Mesothelial cell of epicardium (in vitro differentiated cells): ENCODE measurements around the gene CDH15. TPM values are rescaled to one million over a fixed set of nuclear protein-coding genes. Genes with fewer than 3 reads are reported as not detected.
A peak's percentile ranks its signal among the peaks of the same experiment; 100 is the strongest.

ENCODE experiments used
- DNase-seq, 2 experiments: peaks; one replicate each; pipeline ENCODE4 v3.0.0; 2021; ENCODE audit warnings: low spot score in 2 of 2; ENCODE audit not compliant: unreplicated experiment in 2 of 2
- H3K27ac Mint-ChIP-seq: 2 replicates; pipeline ENCODE4 v1.8.0; 2021; ENCODE audit warnings: mixed read lengths
- H3K27me3 Mint-ChIP-seq: 2 replicates; pipeline ENCODE4 v1.8.0; 2021; ENCODE audit warnings: low read depth, mixed read lengths
- H3K36me3 Mint-ChIP-seq: 2 replicates; pipeline ENCODE4 v1.8.0; 2021; ENCODE audit warnings: mixed read lengths
- H3K4me1 Mint-ChIP-seq: 2 replicates; pipeline ENCODE4 v1.8.0; 2021; ENCODE audit warnings: mixed read lengths
- H3K4me3 Mint-ChIP-seq: 2 replicates; pipeline ENCODE4 v1.8.0; 2021; ENCODE audit warnings: mild to moderate bottlenecking, moderate library complexity, mixed read lengths
- H3K9me3 Mint-ChIP-seq: 2 replicates; pipeline ENCODE4 v1.8.0; 2021; ENCODE audit warnings: mixed read lengths
- CTCF ChIP-seq: fragments of 200-600 bp; sonication (generic); IDR thresholded peaks from one replicate; pipeline ENCODE4 v1.5.0; 2021; ENCODE audit warnings: antibody characterized with exemption; ENCODE audit not compliant: unreplicated experiment
- total RNA-seq: library from RNA; stranded (reverse); gene quantifications from 3 replicates; pipeline ENCODE4 v1.2.1, GENCODE V29; 2021

Gene CDH15
- total RNA-seq, 1 donor from 2014 or later: 0.18 TPM

- H3K36me3 Mint-ChIP-seq: no peaks in the 10 kb centered on the region
- H3K27ac Mint-ChIP-seq: no peak overlapping the region
- peaks cover 39% of the 10 kb centered on the region for H3K27me3 Mint-ChIP-seq
- H3K4me3 Mint-ChIP-seq: no peak overlapping the region
- no peak for DNase-seq
- no peak for TF ChIP-seq CTCF
- no peaks in the 10 kb centered on the region for H3K9me3 Mint-ChIP-seq
- no peaks in the 10 kb centered on the region for H3K4me1 Mint-ChIP-seq
Measured at GRCh38 chr16:89210165-89210903, 38.8 kb downstream of the CDH15 start.

GRCh38 chr16:89210904-89211515 is 39.5 kb downstream of the CDH15 start:
- DNase-seq: no peak
- TF ChIP-seq CTCF: no peak
- no peaks in the 10 kb centered on the region for H3K9me3 Mint-ChIP-seq
- no peaks in the 10 kb centered on the region for H3K36me3 Mint-ChIP-seq
- no peaks in the 10 kb centered on the region for H3K4me1 Mint-ChIP-seq
- H3K27ac Mint-ChIP-seq: no peak overlapping the region
- no peak overlapping the region for H3K4me3 Mint-ChIP-seq
- H3K27me3 Mint-ChIP-seq: peaks cover 37% of the 10 kb centered on the region

- peak; percentile 52 for TF ChIP-seq CTCF
- Mint-ChIP-seq H3K27ac (peak overlapping the region; percentile 95), H3K9me3 (no peaks in the 10 kb centered on the region), H3K4me1 (peaks cover 13% of the 10 kb centered on the region), H3K4me3 (peak overlapping the region; percentile 90), H3K27me3 (no peaks in the 10 kb centered on the region), H3K36me3 (peaks cover 7% of the 10 kb centered on the region)
- peak in 1 of 2 experiments; percentile 77 for DNase-seq
Measured at GRCh38 chr16:89216315-89217137, 45.0 kb downstream of the CDH15 start.

DNA sequence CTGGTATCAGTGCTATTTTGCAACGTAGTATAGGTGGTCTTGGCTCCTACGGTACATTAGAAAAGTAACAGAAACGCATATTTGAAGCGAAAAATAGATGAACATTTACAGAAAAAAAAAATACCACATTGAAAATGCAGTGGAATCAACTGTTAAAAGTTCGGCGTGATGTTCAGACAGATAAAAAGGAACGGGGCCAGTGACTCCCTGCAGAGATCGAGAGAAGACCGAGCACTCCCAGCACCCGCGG is 45.5 kb downstream of the CDH15 start:
- peak overlapping the region; percentile 95 for H3K27ac Mint-ChIP-seq
- no peaks in the 10 kb centered on the region for H3K9me3 Mint-ChIP-seq
- H3K4me1 Mint-ChIP-seq: peaks cover 13% of the 10 kb centered on the region
- no peak for TF ChIP-seq CTCF
- no peak for DNase-seq
- no peaks in the 10 kb centered on the region for H3K27me3 Mint-ChIP-seq
- peaks cover 9% of the 10 kb centered on the region for H3K36me3 Mint-ChIP-seq
- peak overlapping the region; percentile 90 for H3K4me3 Mint-ChIP-seq

DNA sequence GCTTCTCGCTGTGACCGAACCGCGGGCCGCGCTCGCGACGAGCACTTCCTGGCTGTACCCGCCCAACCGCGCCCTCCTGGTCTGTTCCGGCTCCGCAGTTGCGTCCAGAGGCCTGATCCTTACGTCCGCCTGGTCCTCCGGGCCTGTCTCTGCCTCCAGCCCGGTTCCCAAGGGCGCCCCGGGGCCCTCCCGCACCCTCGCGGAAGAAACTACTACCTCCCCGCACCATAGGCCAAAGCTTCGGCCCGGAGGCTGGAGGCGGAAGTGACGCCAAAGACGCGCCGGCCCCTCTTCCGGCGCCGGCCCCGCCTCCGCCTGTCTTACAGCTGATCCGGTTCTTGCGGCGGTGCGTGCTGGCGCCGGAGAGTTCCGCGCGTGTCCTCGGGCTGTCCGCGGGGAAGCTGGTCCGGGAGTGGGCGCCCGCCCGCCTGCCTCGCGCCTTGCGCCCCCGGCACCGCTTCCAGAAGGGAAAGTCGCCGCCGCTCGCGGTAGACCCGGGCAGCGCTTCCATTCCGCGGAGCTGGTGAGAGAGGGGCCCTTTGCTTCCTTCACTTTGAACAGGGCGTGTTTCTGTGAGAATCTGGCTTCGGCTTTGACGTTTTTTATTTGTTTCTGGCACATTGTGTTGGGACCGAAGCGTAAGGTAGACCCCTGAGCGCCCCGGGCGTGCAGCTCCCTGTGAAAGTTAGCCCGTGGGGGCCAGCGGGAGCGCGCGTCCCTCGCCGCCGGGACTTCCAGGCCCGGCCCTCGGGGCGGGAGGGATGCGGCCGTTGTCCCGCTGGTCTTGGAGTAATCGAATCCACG is 46.0 kb downstream of the CDH15 start, which contains the start of gene ZNF778:
Gene ZNF778 (plus strand): TSS at position 316 of the 804 bp plus-strand sequence. CDS start 3,425 bp downstream, outside the sequence.
- peak within 1 kb of the TSS; percentile 90 for H3K4me3 Mint-ChIP-seq
- peaks cover 12% of the 10 kb centered on the region for H3K36me3 Mint-ChIP-seq
- H3K9me3 Mint-ChIP-seq: no peaks in the 10 kb centered on the region
- TF ChIP-seq CTCF: no peak
- peak within 1 kb of the TSS; percentile 95 for H3K27ac Mint-ChIP-seq
- DNase-seq: peak; percentile 62 to 80
- H3K27me3 Mint-ChIP-seq: no peaks in the 10 kb centered on the region
- H3K4me1 Mint-ChIP-seq: peaks cover 13% of the 10 kb centered on the region
